IMR-90 (cell line): ENCODE results near the gene IBA57. TPM values are rescaled to one million over a fixed set of nuclear protein-coding genes. Genes with fewer than 3 reads are reported as not detected.

ENCODE experiments used
- ATAC-seq: fragments of 200-7000 bp; cut with Tn5 transposase; 2 replicates; pipeline ENCODE4 v1.9.1; 2020; ENCODE audit warnings: low read depth, mild to moderate bottlenecking, moderate library complexity
- BruUV-seq: library from RNA; stranded (reverse); fragments of 400-500 nt; replicated peaks from 2 replicates; lab custom pipeline; 2021; lab: Mats Ljungman, UMichigan
- CTCF ChIA-PET: fragments of 300-600 bp; formaldehyde crosslinking; extraction: SDS; loops from one replicate; lab custom pipeline; 2021; ENCODE audit warnings: antibody characterized with exemption; lab: Yijun Ruan, JAX
- POLR2A ChIA-PET: fragments of 300-600 bp; sonication (Branson Sonifier 250); formaldehyde crosslinking; loops from one replicate; lab custom pipeline; 2022; ENCODE audit warnings: antibody characterized with exemption; ENCODE audit not compliant: unreplicated experiment; lab: Charles Lee
- DNase-seq: peaks from one replicate; pipeline ENCODE4 v3.0.0; 2013
- H2AFZ ChIP-seq: replicated peaks from 2 replicates; pipeline ENCODE3; 2013; ENCODE audit warnings: low read length, mild to moderate bottlenecking; ENCODE audit not compliant: poor library complexity
- H2AK5ac ChIP-seq: 2 replicates; pipeline ENCODE4 v1.6.1; 2013; ENCODE audit warnings: low read depth, low read length, inconsistent platforms
- H2AK9ac ChIP-seq: replicated peaks from 2 replicates; pipeline ENCODE3; 2013; ENCODE audit warnings: mild to moderate bottlenecking, low read depth, low read length, moderate library complexity; ENCODE audit not compliant: poor library complexity
- H2BK120ac ChIP-seq: 2 replicates; pipeline ENCODE4 v1.6.1; 2013; ENCODE audit warnings: low read depth, low read length, inconsistent platforms
- H2BK15ac ChIP-seq: 3 replicates; pipeline ENCODE4 v1.6.1; 2013; ENCODE audit warnings: low read depth, low read length, inconsistent platforms
- H2BK20ac ChIP-seq: 2 replicates; pipeline ENCODE4 v1.6.1; 2013; ENCODE audit warnings: low read depth, mild to moderate bottlenecking, inconsistent platforms, low read length, moderate library complexity
- H2BK5ac ChIP-seq: 2 replicates; pipeline ENCODE4 v1.6.1; 2013; ENCODE audit warnings: mild to moderate bottlenecking, low read depth, low read length, inconsistent platforms; ENCODE audit not compliant: poor library complexity, severe bottlenecking
- H3K14ac ChIP-seq: replicated peaks from 2 replicates; pipeline ENCODE4 v1.6.1; 2013; ENCODE audit warnings: low read depth, low read length, inconsistent platforms
- H3K18ac ChIP-seq: 2 replicates; pipeline ENCODE4 v1.6.1; 2013; ENCODE audit warnings: low read depth, low read length, control low read depth
- H3K23ac ChIP-seq: 2 replicates; pipeline ENCODE4 v1.6.1; 2013; ENCODE audit warnings: low read depth, low read length, inconsistent platforms
- H3K27ac ChIP-seq: 2 replicates; pipeline ENCODE4 v1.5.1; 2013; ENCODE audit warnings: mild to moderate bottlenecking, control low read depth, low read length; ENCODE audit not compliant: insufficient read depth
- H3K27me3 ChIP-seq: 2 replicates; pipeline ENCODE4 v1.6.1; 2013; ENCODE audit warnings: low read length; ENCODE audit not compliant: control insufficient read depth, insufficient read depth
- H3K36me3 ChIP-seq: 2 replicates; pipeline ENCODE4 v1.6.1; 2013; ENCODE audit warnings: low read length, mixed read lengths; ENCODE audit not compliant: control insufficient read depth, insufficient read depth
- H3K4ac ChIP-seq: 2 replicates; pipeline ENCODE4 v1.6.1; 2013; ENCODE audit warnings: low read depth, low read length, inconsistent platforms
- H3K4me1 ChIP-seq: 2 replicates; pipeline ENCODE4 v1.6.1; 2013; ENCODE audit warnings: low read length, mixed read lengths; ENCODE audit not compliant: control insufficient read depth, insufficient read depth
- H3K4me2 ChIP-seq: 2 replicates; pipeline ENCODE4 v1.6.1; 2013; ENCODE audit warnings: low read depth, mild to moderate bottlenecking, control low read depth, low read length, moderate library complexity
- H3K4me3 ChIP-seq: 2 replicates; pipeline ENCODE4 v1.5.1; 2013; ENCODE audit warnings: low read depth, mild to moderate bottlenecking, control low read depth, low read length, moderate library complexity; ENCODE audit not compliant: insufficient read depth
- H3K56ac ChIP-seq: 2 replicates; pipeline ENCODE4 v1.6.1; 2013; ENCODE audit warnings: low read length, inconsistent platforms; ENCODE audit not compliant: insufficient read depth; ENCODE audit errors: extremely low read depth
- H3K79me1 ChIP-seq, 2 experiments: 2 replicates each; pipeline ENCODE4 v1.6.1; 2013; ENCODE audit warnings: low read length in 2 of 2, inconsistent platforms in 1 of 2, low read depth in 1 of 2
- H3K9ac ChIP-seq: 2 replicates; pipeline ENCODE4 v1.6.1; 2013; ENCODE audit warnings: low read depth, low read length, control low read depth
- H3K9me1 ChIP-seq: 2 replicates; pipeline ENCODE4 v1.6.1; 2013; ENCODE audit warnings: low read length, inconsistent platforms; ENCODE audit not compliant: insufficient read depth
- H3K9me3 ChIP-seq: 2 replicates; pipeline ENCODE4 v1.6.1; 2013; ENCODE audit warnings: low read length; ENCODE audit not compliant: control insufficient read depth, insufficient read depth
- H4K20me1 ChIP-seq: 2 replicates; pipeline ENCODE4 v1.6.1; 2013; ENCODE audit warnings: low read length, inconsistent platforms; ENCODE audit not compliant: insufficient read depth
- H4K5ac ChIP-seq: 2 replicates; pipeline ENCODE4 v1.6.1; 2013; ENCODE audit warnings: mild to moderate bottlenecking, low read depth, low read length, control low read depth
- H4K8ac ChIP-seq, 2 experiments: 2 replicates each; pipeline ENCODE4 v1.6.1; 2013; ENCODE audit warnings: low read depth in 2 of 2, low read length in 2 of 2, control low read depth in 1 of 2, inconsistent platforms in 1 of 2
- H4K91ac ChIP-seq: 2 replicates; pipeline ENCODE4 v1.6.1; 2013; ENCODE audit warnings: low read depth, low read length, inconsistent platforms; ENCODE audit not compliant: insufficient read depth
- CHD1 ChIP-seq: IDR thresholded peaks from 2 replicates; pipeline ENCODE4 v1.6.1; 2012; ENCODE audit warnings: low read depth, low read length, improper control_type of control experiment
- MAFK ChIP-seq: IDR thresholded peaks from 2 replicates; pipeline ENCODE4 v1.6.1; 2012; ENCODE audit warnings: low read depth, low read length, improper control_type of control experiment
- MAZ ChIP-seq: IDR thresholded peaks from 2 replicates; pipeline ENCODE4 v1.6.1; 2012; ENCODE audit warnings: low read depth, mild to moderate bottlenecking, low read length, improper control_type of control experiment, moderate library complexity, borderline replicate concordance
- RAD21 ChIP-seq: IDR thresholded peaks from 2 replicates; pipeline ENCODE4 v1.6.1; 2012; ENCODE audit warnings: low read length, improper control_type of control experiment
- RCOR1 ChIP-seq: IDR thresholded peaks from 2 replicates; pipeline ENCODE4 v1.6.1; 2012; ENCODE audit warnings: mild to moderate bottlenecking, low read length, improper control_type of control experiment; ENCODE audit not compliant: insufficient replicate concordance
- WGBS, 2 experiments: methylation state at CpG; one replicate each; pipeline versions ENCODE4 v1.1.5 to v1.1.7; 2013; ENCODE audit warnings: missing lambda C conversion rate in 2 of 2; ENCODE audit not compliant: insufficient read length in 1 of 2; ENCODE audit errors: extremely low coverage in 2 of 2; 5-methylcytosine and 5-hydroxymethylcytosine counted together
- dilution Hi-C: fragments of 300-500 bp; cut with HindIII; formaldehyde crosslinking; loops from one replicate; pipeline ENCODE4 v1.14.3; 2018; ENCODE audit warnings: low sequenced_read_pairs; ENCODE audit not compliant: unreplicated experiment
- in situ Hi-C: fragments of 300-500 bp; cut with MboI; formaldehyde crosslinking; loops from 3 replicates; pipeline ENCODE4 v1.14.3; 2019; ENCODE audit warnings: low sequenced_read_pairs, inconsistent platforms, mixed read lengths
- intact Hi-C: fragments of 100-400 bp; cut with micrococcal nuclease; formaldehyde crosslinking; loops from 2 replicates; pipeline ENCODE4 v1.10.0; 2022
- polyA plus RNA-seq, 3 experiments: library from polyadenylated mRNA; depleted of rRNA; stranded (reverse); fragments of >200 nt; gene quantifications; 2 replicates each; pipeline ENCODE4 v1.2.3, GENCODE V29; 2012; ENCODE audit warnings: low replicate concordance in 1 of 3
- total RNA-seq: library from RNA; depleted of rRNA; stranded (reverse); fragments of >200 nt; gene quantifications from 2 replicates; pipeline ENCODE4 v1.2.3, GENCODE V29; 2012
- TF ChIP-seq, protein P1 (sequence below): conservative IDR thresholded peaks from 2 replicates; pipeline ENCODE4 v1.5.1; 2012; ENCODE audit warnings: mild to moderate bottlenecking, low read depth, low read length, improper control_type of control experiment

IBA57 gene
- total and polyA plus RNA-seq, 2 of the 4 experiments (the other 2 are of a cell fraction): 2.0 to 2.6 TPM

GRCh38 chr1:228178737-228179684 lies 13.4 kb downstream of the IBA57 start:
- DNase-seq (peak; percentile 32), ATAC-seq (peak; percentile 83)
- TF ChIP-seq MAFK (no peak), RAD21 (no peak), MAZ (no peak), RCOR1 (no peak), CHD1 (no peak)
- TF ChIP-seq, protein P1, sequence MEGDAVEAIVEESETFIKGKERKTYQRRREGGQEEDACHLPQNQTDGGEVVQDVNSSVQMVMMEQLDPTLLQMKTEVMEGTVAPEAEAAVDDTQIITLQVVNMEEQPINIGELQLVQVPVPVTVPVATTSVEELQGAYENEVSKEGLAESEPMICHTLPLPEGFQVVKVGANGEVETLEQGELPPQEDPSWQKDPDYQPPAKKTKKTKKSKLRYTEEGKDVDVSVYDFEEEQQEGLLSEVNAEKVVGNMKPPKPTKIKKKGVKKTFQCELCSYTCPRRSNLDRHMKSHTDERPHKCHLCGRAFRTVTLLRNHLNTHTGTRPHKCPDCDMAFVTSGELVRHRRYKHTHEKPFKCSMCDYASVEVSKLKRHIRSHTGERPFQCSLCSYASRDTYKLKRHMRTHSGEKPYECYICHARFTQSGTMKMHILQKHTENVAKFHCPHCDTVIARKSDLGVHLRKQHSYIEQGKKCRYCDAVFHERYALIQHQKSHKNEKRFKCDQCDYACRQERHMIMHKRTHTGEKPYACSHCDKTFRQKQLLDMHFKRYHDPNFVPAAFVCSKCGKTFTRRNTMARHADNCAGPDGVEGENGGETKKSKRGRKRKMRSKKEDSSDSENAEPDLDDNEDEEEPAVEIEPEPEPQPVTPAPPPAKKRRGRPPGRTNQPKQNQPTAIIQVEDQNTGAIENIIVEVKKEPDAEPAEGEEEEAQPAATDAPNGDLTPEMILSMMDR: no peak
- Histone ChIP-seq H3K9me1 (peaks cover 18% of the 10 kb centered on the region), H4K8ac (peak overlapping the region; percentile 42 to 81), H3K9me3 (0 out of 2 replicates have a peak, but pooled peaks cover 2% of the 10 kb centered on the region), H2AFZ (peak overlapping the region; percentile 63), H3K27me3 (no peaks in the 10 kb centered on the region), H3K14ac (peak overlapping the region; percentile 68), H3K36me3 (0 out of 2 replicates have a peak, but pooled peaks cover 4% of the 10 kb centered on the region), H3K4me2 (peak overlapping the region; percentile 71), H3K4ac (peak overlapping the region; percentile 85), H4K91ac (peak overlapping the region; percentile 87), H3K9ac (no peak overlapping the region), H2AK5ac (peak overlapping the region; percentile 83; the same call in 1 of the 2 replicates), H3K27ac (peak overlapping the region; percentile 96), H4K5ac (peak overlapping the region; percentile 33), H3K18ac (peak overlapping the region; percentile 92), H3K79me1 (peaks cover 6 to 33% of the 10 kb centered on the region in 2 experiments; a peak in 3 of 4 replicates), H3K56ac (peak overlapping the region; percentile 7; the same call in 1 of the 2 replicates), H3K23ac (peak overlapping the region; percentile 51; the same call in 1 of the 2 replicates), H4K20me1 (peaks cover 4% of the 10 kb centered on the region; the same call in 1 of the 2 replicates), H2BK5ac (peak overlapping the region; percentile 94), H2BK15ac (peak overlapping the region; percentile 38; the same call in 2 of the 3 replicates), H3K4me3 (no peak overlapping the region), H3K4me1 (peaks cover 11% of the 10 kb centered on the region), H2BK120ac (peak overlapping the region; percentile 85), H2BK20ac (peak overlapping the region; percentile 80), H2AK9ac (peak overlapping the region; percentile 57)
- dilution Hi-C loops: no loop called here
- ChIA-PET POLR2A (no interaction called here), CTCF (interaction anchor here (0.6 to 1.5 kb wide), 3 partner anchors 11 to 257 kb away, joined by 3 to 8 read pairs (median 3); no protein-coding TSS in a partner anchor)
- BruUV-seq: no TSS peak
- WGBS, 2 experiments: 89% methylated on average over 3 of the region's 12 CpGs; no CpG with 5 or more reads in 1 of the 2 experiments
- intact Hi-C loops: no loop called here
- in situ Hi-C loops: no loop called here
